ENCODE data around the gene NEK6.
A peak's percentile ranks its signal among the peaks of the same experiment; 100 is the strongest.

Gene NEK6

DNA sequence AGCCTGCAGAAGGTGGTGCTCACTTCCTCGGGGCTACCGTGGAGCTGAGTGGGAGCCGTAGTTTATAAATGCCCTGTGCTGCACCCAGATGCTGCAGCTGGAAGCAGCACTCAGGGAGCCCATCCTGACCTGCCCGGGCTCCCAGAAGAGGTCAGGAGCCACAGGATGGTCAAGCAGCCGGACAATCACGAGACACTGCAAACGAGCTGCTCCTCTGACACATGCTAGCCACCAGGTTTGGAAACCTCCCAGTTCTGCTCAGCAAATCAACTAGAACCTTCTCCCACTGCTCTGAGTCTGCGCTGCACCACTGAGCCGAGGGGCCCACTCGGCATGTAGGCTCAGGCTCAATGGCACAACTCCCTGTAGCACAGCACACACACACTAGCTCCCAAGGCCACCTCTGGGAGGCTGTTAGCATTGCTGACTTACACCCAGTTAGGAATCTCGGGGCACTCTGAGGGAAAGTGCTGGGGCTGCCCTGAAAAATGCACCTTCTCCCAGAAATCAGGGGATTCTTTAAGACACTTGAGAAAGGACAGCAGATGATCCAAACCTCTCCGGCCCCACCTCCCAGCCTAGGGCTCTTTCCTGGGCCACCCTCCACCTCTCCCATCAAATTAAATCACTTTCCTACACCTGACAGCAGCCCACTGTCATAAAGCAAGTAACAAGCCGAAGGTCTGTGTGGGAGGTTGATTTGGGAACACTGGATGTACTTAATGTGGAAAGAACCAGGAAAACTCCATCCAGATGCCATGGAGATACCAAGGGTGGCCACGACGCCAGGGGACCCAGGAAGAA lies 98.4 kb downstream of the NEK6 start:
- Histone ChIP-seq H4K20me1 (ENCODE audit: insufficient read depth, low read length) (peaks cover 82% of the 10 kb centered on the region), H3K27me3 (ENCODE audit: insufficient read depth, low read length, poor library complexity) (no peaks in the 10 kb centered on the region), H3K4me2 (ENCODE audit: insufficient read depth, low read length) (no peak overlapping the region), H3K9me3 (ENCODE audit: insufficient read depth, low read length, severe bottlenecking) (no peaks in the 10 kb centered on the region), H3K9ac (ENCODE audit: low read depth, low read length) (no peak overlapping the region), H2AFZ (ENCODE audit: low read depth, low read length) (no peak overlapping the region), H3K27ac (ENCODE audit: low read length) (no peak overlapping the region), H3K36me3 (ENCODE audit: insufficient read depth, low read length) (peaks cover 52% of the 10 kb centered on the region), H3K4me3 (ENCODE audit: low read depth in 1 of 2, low read length in 2 of 2) (no peak overlapping the region), H3K79me2 (ENCODE audit: insufficient read depth, low read length) (peaks cover 45% of the 10 kb centered on the region), H3K4me1 (ENCODE audit: insufficient read depth, low read length) (no peaks in the 10 kb centered on the region)
- ATAC-seq (ENCODE audit: insufficient read depth, low read depth) (no peak), DNase-seq (no peak)
- TF ChIP-seq CTCF (IDR thresholded peaks at IDR 0.05; ENCODE audit: borderline replicate concordance, extremely low read depth, low read length, poor library complexity, severe bottlenecking) (no peak), EZH2 (IDR thresholded peaks at IDR 0.05; ENCODE audit: borderline replicate concordance, low read depth, low read length, severe bottlenecking) (no peak)

DNA sequence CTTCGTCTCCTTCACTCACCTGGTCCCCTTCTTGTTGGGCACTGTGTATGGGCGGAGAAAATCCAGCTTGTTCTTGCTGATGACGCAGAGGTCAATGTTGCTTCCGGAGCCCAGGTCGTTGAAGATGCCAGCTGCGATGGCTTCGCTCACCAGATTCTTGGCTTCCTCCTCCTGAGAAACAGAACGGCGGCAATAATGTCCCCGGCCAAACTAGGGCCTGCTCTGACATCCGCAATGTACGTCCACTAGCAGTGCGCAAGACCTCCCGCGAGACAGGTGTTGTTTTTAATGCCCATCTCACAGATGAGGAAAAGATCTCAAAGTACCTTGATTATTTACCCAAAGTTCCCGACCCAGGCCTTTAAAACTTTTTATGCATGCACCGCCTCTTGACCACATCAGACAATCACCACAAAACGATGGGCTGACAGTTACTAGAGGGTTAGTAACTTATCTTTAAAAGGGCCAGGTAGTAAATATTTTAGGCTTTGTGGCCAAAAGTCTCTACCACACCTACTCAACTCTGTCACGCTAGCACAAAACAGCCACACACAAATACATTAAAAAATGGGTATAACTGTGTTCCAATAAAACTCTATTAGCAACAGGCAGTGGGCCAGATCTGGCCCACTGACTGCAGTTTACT lies 99.1 kb downstream of the NEK6 start:
- no peak overlapping the region for H3K27ac ChIP-seq (ENCODE audit: low read length)
- no peak for TF ChIP-seq CTCF (IDR thresholded peaks at IDR 0.05; ENCODE audit: borderline replicate concordance, extremely low read depth, low read length, poor library complexity, severe bottlenecking)
- H3K36me3 ChIP-seq (ENCODE audit: insufficient read depth, low read length): peaks cover 45% of the 10 kb centered on the region

GRCh38 chr9:124357721-124358361 lies 100.1 kb downstream of the NEK6 start:
- Histone ChIP-seq H4K20me1 (ENCODE audit: insufficient read depth, low read length) (peaks cover 84% of the 10 kb centered on the region), H3K9me3 (ENCODE audit: insufficient read depth, low read length, severe bottlenecking) (no peaks in the 10 kb centered on the region), H3K27ac (ENCODE audit: low read length) (no peak overlapping the region), H3K27me3 (ENCODE audit: insufficient read depth, low read length, poor library complexity) (no peaks in the 10 kb centered on the region), H3K9ac (ENCODE audit: low read depth, low read length) (no peak overlapping the region), H3K4me3 (ENCODE audit: low read depth in 1 of 2, low read length in 2 of 2) (no peak overlapping the region), H3K4me1 (ENCODE audit: insufficient read depth, low read length) (no peaks in the 10 kb centered on the region), H3K4me2 (ENCODE audit: insufficient read depth, low read length) (no peak overlapping the region), H3K79me2 (ENCODE audit: insufficient read depth, low read length) (peaks cover 61% of the 10 kb centered on the region), H2AFZ (ENCODE audit: low read depth, low read length) (no peak overlapping the region), H3K36me3 (ENCODE audit: insufficient read depth, low read length) (peaks cover 36% of the 10 kb centered on the region)
- TF ChIP-seq CTCF (IDR thresholded peaks at IDR 0.05; ENCODE audit: borderline replicate concordance, extremely low read depth, low read length, poor library complexity, severe bottlenecking): peak; percentile 18
- no peak for TF ChIP-seq EZH2 (IDR thresholded peaks at IDR 0.05; ENCODE audit: borderline replicate concordance, low read depth, low read length, severe bottlenecking)
- no peak for DNase-seq
- no peak for ATAC-seq (ENCODE audit: insufficient read depth, low read depth)

More for the DNA sequence above, 99.1 kb downstream of the NEK6 start:
- DNase-seq (no peak), ATAC-seq (ENCODE audit: insufficient read depth, low read depth) (no peak)
- Histone ChIP-seq H3K9me3 (ENCODE audit: insufficient read depth, low read length, severe bottlenecking) (no peaks in the 10 kb centered on the region), H3K4me3 (ENCODE audit: low read depth in 1 of 2, low read length in 2 of 2) (no peak overlapping the region), H3K79me2 (ENCODE audit: insufficient read depth, low read length) (peaks cover 52% of the 10 kb centered on the region), H3K27me3 (ENCODE audit: insufficient read depth, low read length, poor library complexity) (no peaks in the 10 kb centered on the region), H2AFZ (ENCODE audit: low read depth, low read length) (no peak overlapping the region), H4K20me1 (ENCODE audit: insufficient read depth, low read length) (peaks cover 79% of the 10 kb centered on the region), H3K9ac (ENCODE audit: low read depth, low read length) (no peak overlapping the region), H3K4me2 (ENCODE audit: insufficient read depth, low read length) (no peak overlapping the region), H3K4me1 (ENCODE audit: insufficient read depth, low read length) (no peaks in the 10 kb centered on the region)
